ENCODE measurements around the gene XPO4. TPM values are rescaled to one million over a fixed set of nuclear protein-coding genes. Genes with fewer than 3 reads are reported as not detected.

The XPO4 gene
- total and polyA plus RNA-seq, 10 of the 15 experiments (the other 5 are each of a cell fraction or from before 2014, with no cell fraction given): 3.6 to 24.9 (median 18.4) TPM

DNA sequence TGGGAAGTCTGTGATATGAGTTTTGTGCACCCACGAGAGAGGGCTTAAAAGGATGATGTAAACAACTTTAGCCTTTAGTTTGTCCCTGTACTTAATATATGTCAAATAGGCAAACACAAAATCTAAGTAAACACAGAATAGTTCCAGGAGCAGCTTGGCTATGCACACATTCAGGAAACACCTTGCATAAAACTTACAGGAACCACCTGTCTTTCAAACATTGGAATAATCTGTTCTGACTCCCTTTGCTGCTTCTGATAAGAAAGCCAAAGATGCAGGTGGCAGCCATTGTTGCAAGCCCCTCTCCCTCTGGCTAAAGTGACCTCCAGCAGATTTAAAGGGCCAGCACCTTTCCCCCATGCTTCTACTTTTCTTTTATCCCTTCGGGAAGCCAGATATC is 133.5 kb downstream of the XPO4 start:
- H3K4me1 ChIP-seq (ENCODE audit: control insufficient read depth, insufficient read depth, low read length): peaks cover 4% of the 10 kb centered on the region; the same call in 1 of the 2 replicates
- H3K4me3 ChIP-seq: no peak overlapping the region
- ChIA-PET POLR2A (no interaction called here), CTCF (no interaction called here), SMC1A (ENCODE audit: uncharacterized antibody, unreplicated experiment) (no interaction called here), RAD21 (ENCODE audit: unreplicated experiment) (no interaction called here)
- WGBS (ENCODE audit: insufficient coverage, insufficient replicate concordance, low lambda C conversion rate, missing lambda C conversion rate): 50% methylated on average over 2 of the region's 2 CpGs
- intact Hi-C loops (cut with micrococcal nuclease; ENCODE audit: unreplicated experiment) (loop anchor here (1.0 kb wide), 1 partner anchor 26 kb away; no protein-coding TSS in a partner anchor), in situ Hi-C loops (cut with MboI) (no loop called here)
- no peaks in the 10 kb centered on the region for H3K27me3 ChIP-seq (replicated peaks in 1 of 2; ENCODE audit: control insufficient read depth in 2 of 2, insufficient read depth in 2 of 2, low read length in 1 of 2)
- BruUV-seq (replicated peaks): no TSS peak
- peaks cover 10% of the 10 kb centered on the region; the same call in 2 of the 3 replicates for H3K9me3 ChIP-seq (replicated peaks; ENCODE audit: control insufficient read depth, insufficient read depth, low read length)
- H2AFZ ChIP-seq (ENCODE audit: control insufficient read depth, low read depth, low read length): no peak overlapping the region
- peaks cover 18% of the 10 kb centered on the region for H3K79me2 ChIP-seq (ENCODE audit: control insufficient read depth, insufficient read depth, low read length)
- H3K9ac ChIP-seq (ENCODE audit: control insufficient read depth, insufficient read depth, low read length): no peak overlapping the region
- H4K20me1 ChIP-seq (ENCODE audit: control insufficient read depth, insufficient read depth): no peaks in the 10 kb centered on the region
- no peak overlapping the region for H3K4me2 ChIP-seq (ENCODE audit: control insufficient read depth, insufficient read depth)
- no peak overlapping the region for H3K27ac ChIP-seq (ENCODE audit: control insufficient read depth, insufficient read depth)
- H3K36me3 ChIP-seq (ENCODE audit: control insufficient read depth in 2 of 2, insufficient read depth in 2 of 2, low read length in 1 of 2): peaks cover 0 to 5% of the 10 kb centered on the region in 2 experiments; a peak in 1 of 4 replicates
- DNase-seq (ENCODE audit: low read depth, low spot score) (no peak), FAIRE-seq (no peak), ATAC-seq (no peak)
- TF ChIP-seq STAT3 (IDR thresholded peaks at IDR 0.05; ENCODE audit: low read depth, low read length): no peak
- TF ChIP-seq, protein P1, sequence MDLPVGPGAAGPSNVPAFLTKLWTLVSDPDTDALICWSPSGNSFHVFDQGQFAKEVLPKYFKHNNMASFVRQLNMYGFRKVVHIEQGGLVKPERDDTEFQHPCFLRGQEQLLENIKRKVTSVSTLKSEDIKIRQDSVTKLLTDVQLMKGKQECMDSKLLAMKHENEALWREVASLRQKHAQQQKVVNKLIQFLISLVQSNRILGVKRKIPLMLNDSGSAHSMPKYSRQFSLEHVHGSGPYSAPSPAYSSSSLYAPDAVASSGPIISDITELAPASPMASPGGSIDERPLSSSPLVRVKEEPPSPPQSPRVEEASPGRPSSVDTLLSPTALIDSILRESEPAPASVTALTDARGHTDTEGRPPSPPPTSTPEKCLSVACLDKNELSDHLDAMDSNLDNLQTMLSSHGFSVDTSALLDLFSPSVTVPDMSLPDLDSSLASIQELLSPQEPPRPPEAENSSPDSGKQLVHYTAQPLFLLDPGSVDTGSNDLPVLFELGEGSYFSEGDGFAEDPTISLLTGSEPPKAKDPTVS (IDR thresholded peaks at IDR 0.05; ENCODE audit: low read depth, low read length): no peak
- TF ChIP-seq IKZF1 (conservative IDR thresholded peaks at IDR 0.05): no peak
- no peak for TF ChIP-seq HDAC6 (IDR thresholded peaks at IDR 0.05; ENCODE audit: unreplicated experiment)
- no peak for TF ChIP-seq PAX8 (IDR thresholded peaks at IDR 0.05)
- TF ChIP-seq, protein P2, sequence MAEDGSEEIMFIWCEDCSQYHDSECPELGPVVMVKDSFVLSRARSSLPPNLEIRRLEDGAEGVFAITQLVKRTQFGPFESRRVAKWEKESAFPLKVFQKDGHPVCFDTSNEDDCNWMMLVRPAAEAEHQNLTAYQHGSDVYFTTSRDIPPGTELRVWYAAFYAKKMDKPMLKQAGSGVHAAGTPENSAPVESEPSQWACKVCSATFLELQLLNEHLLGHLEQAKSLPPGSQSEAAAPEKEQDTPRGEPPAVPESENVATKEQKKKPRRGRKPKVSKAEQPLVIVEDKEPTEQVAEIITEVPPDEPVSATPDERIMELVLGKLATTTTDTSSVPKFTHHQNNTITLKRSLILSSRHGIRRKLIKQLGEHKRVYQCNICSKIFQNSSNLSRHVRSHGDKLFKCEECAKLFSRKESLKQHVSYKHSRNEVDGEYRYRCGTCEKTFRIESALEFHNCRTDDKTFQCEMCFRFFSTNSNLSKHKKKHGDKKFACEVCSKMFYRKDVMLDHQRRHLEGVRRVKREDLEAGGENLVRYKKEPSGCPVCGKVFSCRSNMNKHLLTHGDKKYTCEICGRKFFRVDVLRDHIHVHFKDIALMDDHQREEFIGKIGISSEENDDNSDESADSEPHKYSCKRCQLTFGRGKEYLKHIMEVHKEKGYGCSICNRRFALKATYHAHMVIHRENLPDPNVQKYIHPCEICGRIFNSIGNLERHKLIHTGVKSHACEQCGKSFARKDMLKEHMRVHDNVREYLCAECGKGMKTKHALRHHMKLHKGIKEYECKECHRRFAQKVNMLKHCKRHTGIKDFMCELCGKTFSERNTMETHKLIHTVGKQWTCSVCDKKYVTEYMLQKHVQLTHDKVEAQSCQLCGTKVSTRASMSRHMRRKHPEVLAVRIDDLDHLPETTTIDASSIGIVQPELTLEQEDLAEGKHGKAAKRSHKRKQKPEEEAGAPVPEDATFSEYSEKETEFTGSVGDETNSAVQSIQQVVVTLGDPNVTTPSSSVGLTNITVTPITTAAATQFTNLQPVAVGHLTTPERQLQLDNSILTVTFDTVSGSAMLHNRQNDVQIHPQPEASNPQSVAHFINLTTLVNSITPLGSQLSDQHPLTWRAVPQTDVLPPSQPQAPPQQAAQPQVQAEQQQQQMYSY (CRISPR knock-in tag; IDR thresholded peaks at IDR 0.05): no peak
- no peak for TF ChIP-seq MXI1 (IDR thresholded peaks at IDR 0.05; ENCODE audit: low read depth, low read length)
- no peak for TF ChIP-seq CHD2 (IDR thresholded peaks at IDR 0.05; ENCODE audit: borderline replicate concordance, low read depth, low read length)
- TF ChIP-seq CREB1 (IDR thresholded peaks at IDR 0.05; ENCODE audit: low read depth): no peak
- TF ChIP-seq, protein P3, sequence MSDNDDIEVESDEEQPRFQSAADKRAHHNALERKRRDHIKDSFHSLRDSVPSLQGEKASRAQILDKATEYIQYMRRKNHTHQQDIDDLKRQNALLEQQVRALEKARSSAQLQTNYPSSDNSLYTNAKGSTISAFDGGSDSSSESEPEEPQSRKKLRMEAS (IDR thresholded peaks at IDR 0.05; ENCODE audit: low read depth, low read length): no peak
- no peak for TF ChIP-seq ETV6 (conservative IDR thresholded peaks at IDR 0.05 in 1 of 2, IDR thresholded peaks at IDR 0.05 in 1 of 2; ENCODE audit: borderline replicate concordance in 1 of 2, low read depth in 1 of 2)
- TF ChIP-seq, protein P4, sequence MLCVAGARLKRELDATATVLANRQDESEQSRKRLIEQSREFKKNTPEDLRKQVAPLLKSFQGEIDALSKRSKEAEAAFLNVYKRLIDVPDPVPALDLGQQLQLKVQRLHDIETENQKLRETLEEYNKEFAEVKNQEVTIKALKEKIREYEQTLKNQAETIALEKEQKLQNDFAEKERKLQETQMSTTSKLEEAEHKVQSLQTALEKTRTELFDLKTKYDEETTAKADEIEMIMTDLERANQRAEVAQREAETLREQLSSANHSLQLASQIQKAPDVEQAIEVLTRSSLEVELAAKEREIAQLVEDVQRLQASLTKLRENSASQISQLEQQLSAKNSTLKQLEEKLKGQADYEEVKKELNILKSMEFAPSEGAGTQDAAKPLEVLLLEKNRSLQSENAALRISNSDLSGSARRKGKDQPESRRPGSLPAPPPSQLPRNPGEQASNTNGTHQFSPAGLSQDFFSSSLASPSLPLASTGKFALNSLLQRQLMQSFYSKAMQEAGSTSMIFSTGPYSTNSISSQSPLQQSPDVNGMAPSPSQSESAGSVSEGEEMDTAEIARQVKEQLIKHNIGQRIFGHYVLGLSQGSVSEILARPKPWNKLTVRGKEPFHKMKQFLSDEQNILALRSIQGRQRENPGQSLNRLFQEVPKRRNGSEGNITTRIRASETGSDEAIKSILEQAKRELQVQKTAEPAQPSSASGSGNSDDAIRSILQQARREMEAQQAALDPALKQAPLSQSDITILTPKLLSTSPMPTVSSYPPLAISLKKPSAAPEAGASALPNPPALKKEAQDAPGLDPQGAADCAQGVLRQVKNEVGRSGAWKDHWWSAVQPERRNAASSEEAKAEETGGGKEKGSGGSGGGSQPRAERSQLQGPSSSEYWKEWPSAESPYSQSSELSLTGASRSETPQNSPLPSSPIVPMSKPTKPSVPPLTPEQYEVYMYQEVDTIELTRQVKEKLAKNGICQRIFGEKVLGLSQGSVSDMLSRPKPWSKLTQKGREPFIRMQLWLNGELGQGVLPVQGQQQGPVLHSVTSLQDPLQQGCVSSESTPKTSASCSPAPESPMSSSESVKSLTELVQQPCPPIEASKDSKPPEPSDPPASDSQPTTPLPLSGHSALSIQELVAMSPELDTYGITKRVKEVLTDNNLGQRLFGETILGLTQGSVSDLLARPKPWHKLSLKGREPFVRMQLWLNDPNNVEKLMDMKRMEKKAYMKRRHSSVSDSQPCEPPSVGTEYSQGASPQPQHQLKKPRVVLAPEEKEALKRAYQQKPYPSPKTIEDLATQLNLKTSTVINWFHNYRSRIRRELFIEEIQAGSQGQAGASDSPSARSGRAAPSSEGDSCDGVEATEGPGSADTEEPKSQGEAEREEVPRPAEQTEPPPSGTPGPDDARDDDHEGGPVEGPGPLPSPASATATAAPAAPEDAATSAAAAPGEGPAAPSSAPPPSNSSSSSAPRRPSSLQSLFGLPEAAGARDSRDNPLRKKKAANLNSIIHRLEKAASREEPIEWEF (IDR thresholded peaks at IDR 0.05; ENCODE audit: insufficient replicate concordance, low read depth, low read length): no peak
- TF ChIP-seq NRF1 (conservative IDR thresholded peaks at IDR 0.05; ENCODE audit: low read depth, low read length): no peak
- TF ChIP-seq RUNX3 (IDR thresholded peaks at IDR 0.05; ENCODE audit: low read length): no peak
- no peak for TF ChIP-seq ZBED1 (IDR thresholded peaks at IDR 0.05; ENCODE audit: borderline replicate concordance)

Measured in GM12878 (cell line).